ENCODE measurements around the gene DNLZ.

DNLZ gene

DNA sequence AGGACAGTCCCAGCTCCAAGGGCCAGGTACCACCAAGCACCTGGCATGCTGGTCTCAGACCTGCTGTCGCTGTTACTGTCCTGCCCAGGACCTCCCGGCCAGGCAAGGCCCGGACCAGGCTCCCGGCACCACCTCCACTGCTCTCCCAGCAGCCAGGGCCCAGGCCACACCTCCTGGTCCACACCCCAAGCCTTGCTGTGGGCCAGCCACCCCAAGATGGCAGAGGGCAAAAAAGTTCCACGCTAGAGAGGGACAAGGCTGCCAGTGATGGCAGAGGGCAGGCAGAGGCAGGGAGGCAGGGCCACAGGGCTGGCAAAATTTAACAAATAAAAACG is 1.1 kb downstream of the DNLZ start:
- Histone ChIP-seq H3K36me3 (ENCODE audit: control insufficient read depth in 2 of 2, insufficient read depth in 1 of 2, low read length in 2 of 2) (peaks cover 0 to 9% of the 10 kb centered on the region in 2 experiments; a peak in 1 of 3 replicates), H3K27ac (ENCODE audit: extremely low read depth, low read depth, low read length) (no peak overlapping the region), H3K9me3 (ENCODE audit: control insufficient read depth, insufficient read depth, low read depth, low read length) (no peaks in the 10 kb centered on the region), H3K4me1 (ENCODE audit: control insufficient read depth, insufficient read depth, low read length) (no peaks in the 10 kb centered on the region; the same call in 1 of the 2 replicates), H3K4me3 (ENCODE audit: low read depth, low read length) (no peak overlapping the region)
- ChIA-PET CTCF (interaction anchor here (0.6 to 2.2 kb wide), 20 partner anchors 10 to 446 kb away, joined by 3 to 16 read pairs (median 4); no protein-coding TSS in a partner anchor), POLR2A (interaction anchor here (0.5 to 3.4 kb wide), 37 partner anchors 8 to 788 kb away, joined by 3 to 45 read pairs (median 6); partner anchors contain the start of genes GPSM1 and SNAPC4)
- TF ChIP-seq FEZF1 (tag by site-specific recombination; IDR thresholded peaks at IDR 0.05) (no peak), ZBTB21 (tag by site-specific recombination; IDR thresholded peaks at IDR 0.05) (no peak), ZNF10 (tag by site-specific recombination; IDR thresholded peaks at IDR 0.05) (no peak), ZNF19 (tag by site-specific recombination; IDR thresholded peaks at IDR 0.05; ENCODE audit: low read depth) (no peak), KLF7 (tag by site-specific recombination; IDR thresholded peaks at IDR 0.05; ENCODE audit: borderline replicate concordance) (no peak), ZIC2 (tag by site-specific recombination; IDR thresholded peaks at IDR 0.05) (no peak), TRIM28 (IDR thresholded peaks at IDR 0.05; ENCODE audit: borderline replicate concordance, low read length) (no peak), ZNF530 (tag by site-specific recombination; IDR thresholded peaks at IDR 0.05; ENCODE audit: low read depth) (no peak), SP3 (tag by site-specific recombination; IDR thresholded peaks at IDR 0.05) (no peak), ZBTB48 (tag by site-specific recombination; IDR thresholded peaks at IDR 0.05) (no peak), ZNF76 (tag by site-specific recombination; IDR thresholded peaks at IDR 0.05; ENCODE audit: borderline replicate concordance, low read depth) (no peak), ZNF404 (tag by site-specific recombination; IDR thresholded peaks at IDR 0.05) (no peak)
- TF ChIP-seq, protein P1, sequence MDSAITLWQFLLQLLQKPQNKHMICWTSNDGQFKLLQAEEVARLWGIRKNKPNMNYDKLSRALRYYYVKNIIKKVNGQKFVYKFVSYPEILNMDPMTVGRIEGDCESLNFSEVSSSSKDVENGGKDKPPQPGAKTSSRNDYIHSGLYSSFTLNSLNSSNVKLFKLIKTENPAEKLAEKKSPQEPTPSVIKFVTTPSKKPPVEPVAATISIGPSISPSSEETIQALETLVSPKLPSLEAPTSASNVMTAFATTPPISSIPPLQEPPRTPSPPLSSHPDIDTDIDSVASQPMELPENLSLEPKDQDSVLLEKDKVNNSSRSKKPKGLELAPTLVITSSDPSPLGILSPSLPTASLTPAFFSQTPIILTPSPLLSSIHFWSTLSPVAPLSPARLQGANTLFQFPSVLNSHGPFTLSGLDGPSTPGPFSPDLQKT (IDR thresholded peaks at IDR 0.05; ENCODE audit: borderline replicate concordance, low read depth, low read length): no peak
- TF ChIP-seq, protein P2, sequence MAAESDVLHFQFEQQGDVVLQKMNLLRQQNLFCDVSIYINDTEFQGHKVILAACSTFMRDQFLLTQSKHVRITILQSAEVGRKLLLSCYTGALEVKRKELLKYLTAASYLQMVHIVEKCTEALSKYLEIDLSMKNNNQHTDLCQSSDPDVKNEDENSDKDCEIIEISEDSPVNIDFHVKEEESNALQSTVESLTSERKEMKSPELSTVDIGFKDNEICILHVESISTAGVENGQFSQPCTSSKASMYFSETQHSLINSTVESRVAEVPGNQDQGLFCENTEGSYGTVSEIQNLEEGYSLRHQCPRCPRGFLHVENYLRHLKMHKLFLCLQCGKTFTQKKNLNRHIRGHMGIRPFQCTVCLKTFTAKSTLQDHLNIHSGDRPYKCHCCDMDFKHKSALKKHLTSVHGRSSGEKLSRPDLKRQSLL (tag by site-specific recombination; IDR thresholded peaks at IDR 0.05): no peak
- TF ChIP-seq, protein P3, sequence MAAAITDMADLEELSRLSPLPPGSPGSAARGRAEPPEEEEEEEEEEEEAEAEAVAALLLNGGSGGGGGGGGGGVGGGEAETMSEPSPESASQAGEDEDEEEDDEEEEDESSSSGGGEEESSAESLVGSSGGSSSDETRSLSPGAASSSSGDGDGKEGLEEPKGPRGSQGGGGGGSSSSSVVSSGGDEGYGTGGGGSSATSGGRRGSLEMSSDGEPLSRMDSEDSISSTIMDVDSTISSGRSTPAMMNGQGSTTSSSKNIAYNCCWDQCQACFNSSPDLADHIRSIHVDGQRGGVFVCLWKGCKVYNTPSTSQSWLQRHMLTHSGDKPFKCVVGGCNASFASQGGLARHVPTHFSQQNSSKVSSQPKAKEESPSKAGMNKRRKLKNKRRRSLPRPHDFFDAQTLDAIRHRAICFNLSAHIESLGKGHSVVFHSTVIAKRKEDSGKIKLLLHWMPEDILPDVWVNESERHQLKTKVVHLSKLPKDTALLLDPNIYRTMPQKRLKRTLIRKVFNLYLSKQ (tag by site-specific recombination; IDR thresholded peaks at IDR 0.05; ENCODE audit: borderline replicate concordance): no peak
- TF ChIP-seq, protein P4, sequence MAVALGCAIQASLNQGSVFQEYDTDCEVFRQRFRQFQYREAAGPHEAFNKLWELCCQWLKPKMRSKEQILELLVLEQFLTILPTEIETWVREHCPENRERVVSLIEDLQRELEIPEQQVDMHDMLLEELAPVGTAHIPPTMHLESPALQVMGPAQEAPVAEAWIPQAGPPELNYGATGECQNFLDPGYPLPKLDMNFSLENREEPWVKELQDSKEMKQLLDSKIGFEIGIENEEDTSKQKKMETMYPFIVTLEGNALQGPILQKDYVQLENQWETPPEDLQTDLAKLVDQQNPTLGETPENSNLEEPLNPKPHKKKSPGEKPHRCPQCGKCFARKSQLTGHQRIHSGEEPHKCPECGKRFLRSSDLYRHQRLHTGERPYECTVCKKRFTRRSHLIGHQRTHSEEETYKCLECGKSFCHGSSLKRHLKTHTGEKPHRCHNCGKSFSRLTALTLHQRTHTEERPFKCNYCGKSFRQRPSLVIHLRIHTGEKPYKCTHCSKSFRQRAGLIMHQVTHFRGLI (tag by site-specific recombination; IDR thresholded peaks at IDR 0.05): no peak

DNA sequence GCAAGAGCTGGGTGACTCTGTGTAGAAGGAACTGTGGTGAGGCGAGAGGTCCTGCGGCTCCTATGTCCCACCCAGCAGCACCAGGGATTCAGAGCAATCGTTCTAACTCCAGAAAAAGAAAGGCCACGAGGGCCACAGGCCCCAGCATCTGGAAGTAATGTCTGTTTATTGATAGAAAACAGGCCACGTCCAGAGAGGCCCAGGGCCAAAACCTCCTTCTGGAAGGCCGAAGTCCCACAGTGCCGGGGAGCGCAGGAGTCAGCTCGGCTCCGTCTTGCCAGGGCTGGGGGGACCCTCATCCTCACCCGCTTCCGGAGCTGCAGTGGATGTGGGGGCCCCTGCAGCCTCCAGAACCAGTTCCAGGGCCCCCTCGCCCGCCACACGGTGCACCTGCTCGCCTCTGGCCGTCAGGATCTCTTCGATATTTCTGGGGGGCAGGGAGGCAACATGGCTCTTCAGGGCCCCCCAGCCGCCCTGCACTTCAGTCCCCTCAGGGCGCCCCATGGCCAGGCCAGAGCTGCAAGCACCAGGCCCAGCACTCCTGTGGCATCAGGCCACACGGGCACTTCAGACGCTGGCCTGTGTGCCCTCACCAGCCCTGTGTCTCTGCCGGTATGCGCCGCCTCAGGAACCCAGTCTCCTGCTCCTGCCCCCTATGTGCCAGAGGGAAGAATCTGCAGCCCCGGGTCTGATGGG is 1.6 kb downstream of the DNLZ start:
- CTCF ChIA-PET: interaction anchor here (0.5 to 2.2 kb wide), 9 partner anchors 10 to 326 kb away, joined by 3 to 13 read pairs (median 4); no protein-coding TSS in a partner anchor
- POLR2A ChIA-PET: interaction anchor here (1.0 to 3.4 kb wide), 8 partner anchors 17 to 366 kb away, joined by 3 to 45 read pairs (median 12); no protein-coding TSS in a partner anchor
- peaks cover 0 to 14% of the 10 kb centered on the region in 2 experiments; a peak in 1 of 3 replicates for H3K36me3 ChIP-seq (ENCODE audit: control insufficient read depth in 2 of 2, insufficient read depth in 1 of 2, low read length in 2 of 2)
- no peak for TF ChIP-seq ZNF366 (tag by site-specific recombination; conservative IDR thresholded peaks at IDR 0.05)
- no peak for TF ChIP-seq ZNF629 (tag by site-specific recombination; IDR thresholded peaks at IDR 0.05)
- TF ChIP-seq ZEB2 (tag by site-specific recombination; IDR thresholded peaks at IDR 0.05): no peak
- TF ChIP-seq, protein P5, sequence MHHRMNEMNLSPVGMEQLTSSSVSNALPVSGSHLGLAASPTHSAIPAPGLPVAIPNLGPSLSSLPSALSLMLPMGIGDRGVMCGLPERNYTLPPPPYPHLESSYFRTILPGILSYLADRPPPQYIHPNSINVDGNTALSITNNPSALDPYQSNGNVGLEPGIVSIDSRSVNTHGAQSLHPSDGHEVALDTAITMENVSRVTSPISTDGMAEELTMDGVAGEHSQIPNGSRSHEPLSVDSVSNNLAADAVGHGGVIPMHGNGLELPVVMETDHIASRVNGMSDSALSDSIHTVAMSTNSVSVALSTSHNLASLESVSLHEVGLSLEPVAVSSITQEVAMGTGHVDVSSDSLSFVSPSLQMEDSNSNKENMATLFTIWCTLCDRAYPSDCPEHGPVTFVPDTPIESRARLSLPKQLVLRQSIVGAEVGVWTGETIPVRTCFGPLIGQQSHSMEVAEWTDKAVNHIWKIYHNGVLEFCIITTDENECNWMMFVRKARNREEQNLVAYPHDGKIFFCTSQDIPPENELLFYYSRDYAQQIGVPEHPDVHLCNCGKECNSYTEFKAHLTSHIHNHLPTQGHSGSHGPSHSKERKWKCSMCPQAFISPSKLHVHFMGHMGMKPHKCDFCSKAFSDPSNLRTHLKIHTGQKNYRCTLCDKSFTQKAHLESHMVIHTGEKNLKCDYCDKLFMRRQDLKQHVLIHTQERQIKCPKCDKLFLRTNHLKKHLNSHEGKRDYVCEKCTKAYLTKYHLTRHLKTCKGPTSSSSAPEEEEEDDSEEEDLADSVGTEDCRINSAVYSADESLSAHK (tag by site-specific recombination; IDR thresholded peaks at IDR 0.05): no peak
- TF ChIP-seq ZFHX2 (tag by site-specific recombination; conservative IDR thresholded peaks at IDR 0.05): no peak
- no peak for TF ChIP-seq ZSCAN16 (tag by site-specific recombination; IDR thresholded peaks at IDR 0.05)
- no peak for TF ChIP-seq SETDB1 (IDR thresholded peaks at IDR 0.05; ENCODE audit: insufficient read length, low read length)
- TF ChIP-seq, protein P6, sequence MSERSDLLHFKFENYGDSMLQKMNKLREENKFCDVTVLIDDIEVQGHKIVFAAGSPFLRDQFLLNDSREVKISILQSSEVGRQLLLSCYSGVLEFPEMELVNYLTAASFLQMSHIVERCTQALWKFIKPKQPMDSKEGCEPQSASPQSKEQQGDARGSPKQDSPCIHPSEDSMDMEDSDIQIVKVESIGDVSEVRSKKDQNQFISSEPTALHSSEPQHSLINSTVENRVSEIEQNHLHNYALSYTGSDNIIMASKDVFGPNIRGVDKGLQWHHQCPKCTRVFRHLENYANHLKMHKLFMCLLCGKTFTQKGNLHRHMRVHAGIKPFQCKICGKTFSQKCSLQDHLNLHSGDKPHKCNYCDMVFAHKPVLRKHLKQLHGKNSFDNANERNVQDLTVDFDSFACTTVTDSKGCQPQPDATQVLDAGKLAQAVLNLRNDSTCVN (tag by site-specific recombination; optimal IDR thresholded peaks at IDR 0.05): no peak
- TF ChIP-seq ZNF843 (tag by site-specific recombination; IDR thresholded peaks at IDR 0.05): no peak
- TF ChIP-seq ZBTB17 (tag by site-specific recombination; IDR thresholded peaks at IDR 0.05): no peak

More for the DNA sequence above, 1.6 kb downstream of the DNLZ start:
- no peaks in the 10 kb centered on the region; the same call in 1 of the 2 replicates for H3K4me1 ChIP-seq (ENCODE audit: control insufficient read depth, insufficient read depth, low read length)
- no peaks in the 10 kb centered on the region for H3K9me3 ChIP-seq (ENCODE audit: control insufficient read depth, insufficient read depth, low read depth, low read length)
- no peak overlapping the region for H3K4me3 ChIP-seq (ENCODE audit: low read depth, low read length)
- no peak overlapping the region for H3K27ac ChIP-seq (ENCODE audit: extremely low read depth, low read depth, low read length)
